Urinary bladder (tissue), 4 donors: ENCODE results near the gene GAPDH. TPM values are rescaled to one million over a fixed set of nuclear protein-coding genes. Genes with fewer than 3 reads are reported as not detected.

Experiments
- DNase-seq: peaks from one replicate; pipeline ENCODE4 v3.0.0-alpha.2; 2015; ENCODE audit errors: extremely low spot score
- H3K27ac ChIP-seq: one replicate; pipeline ENCODE4 v1.5.1; 2013; ENCODE audit warnings: low read depth, mild to moderate bottlenecking, moderate library complexity
- H3K36me3 ChIP-seq: one replicate; pipeline ENCODE4 v1.6.1; 2013; ENCODE audit warnings: mild to moderate bottlenecking, moderate library complexity; ENCODE audit not compliant: insufficient read depth
- H3K4me1 ChIP-seq: one replicate; pipeline ENCODE4 v1.6.1; 2013; ENCODE audit warnings: mild to moderate bottlenecking, moderate library complexity; ENCODE audit not compliant: insufficient read depth
- H3K4me3 ChIP-seq: one replicate; pipeline ENCODE4 v1.5.1; 2013; ENCODE audit warnings: low read depth, low read length
- WGBS: extraction: QIAGEN DNeasy Blood & Tissue Kit; methylation state at CpG from one replicate; pipeline ENCODE4 v1.1.7; 2013; 5-methylcytosine and 5-hydroxymethylcytosine counted together
- polyA plus RNA-seq: library from polyadenylated mRNA; stranded (reverse); fragments of 200-250 nt; gene quantifications from one replicate; pipeline ENCODE4 v1.2.3, GENCODE V29; 2013
- total RNA-seq: library from RNA; depleted of rRNA; stranded (reverse); fragments of >200 nt; gene quantifications from one replicate; pipeline ENCODE4 v1.2.3, GENCODE V29; 2014
- donor health status: healthy with polysubstance abuse.
- donor health status: healthy.

The GAPDH gene
- total and polyA plus RNA-seq, 2 donors: 1,141 to 3,231 TPM

DNA sequence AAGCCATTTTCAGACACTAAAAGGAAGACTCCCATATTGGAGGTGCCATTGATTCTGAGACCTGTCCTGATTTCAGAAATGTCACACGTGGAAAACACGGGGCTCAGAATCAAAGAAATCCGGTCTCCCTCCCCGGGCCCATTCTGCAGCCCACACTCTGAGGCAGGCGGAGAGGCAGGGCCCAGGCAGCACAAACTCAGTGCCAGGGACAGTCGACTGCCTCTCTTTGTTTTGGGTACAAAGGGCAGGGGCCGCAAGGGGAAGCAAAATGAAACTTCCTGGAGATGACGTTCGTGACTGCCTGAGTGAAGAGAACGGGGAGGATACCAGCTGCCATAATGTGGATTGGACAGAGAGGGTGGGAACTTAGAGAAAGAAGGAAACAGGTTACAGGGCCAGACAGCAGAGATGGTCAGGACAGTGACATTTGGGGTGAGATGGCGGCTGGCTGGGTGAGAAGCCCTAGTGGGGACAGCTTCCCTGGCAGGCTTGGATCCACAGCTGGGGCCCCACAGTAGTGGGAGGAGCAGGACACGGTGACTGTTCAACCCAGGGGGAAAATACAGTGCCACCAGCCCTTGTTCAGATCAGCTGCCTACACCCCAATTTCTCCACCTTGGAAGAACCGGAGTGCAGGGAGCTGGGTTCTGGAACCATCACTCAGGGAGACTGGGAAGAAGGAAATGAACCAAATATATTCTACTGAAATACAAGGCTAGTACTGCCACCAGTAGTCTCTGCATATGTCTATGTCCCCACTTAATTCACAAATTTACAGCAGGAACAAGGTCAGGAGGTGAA is 8.1 kb downstream of the GAPDH start:
- 79% methylated on average over 13 of the region's 13 CpGs for WGBS
- H3K4me1 ChIP-seq: no peaks in the 10 kb centered on the region
- H3K4me3 ChIP-seq: no peak overlapping the region
- H3K27ac ChIP-seq: no peak overlapping the region
- H3K36me3 ChIP-seq: no peaks in the 10 kb centered on the region
- no peak for DNase-seq

DNA sequence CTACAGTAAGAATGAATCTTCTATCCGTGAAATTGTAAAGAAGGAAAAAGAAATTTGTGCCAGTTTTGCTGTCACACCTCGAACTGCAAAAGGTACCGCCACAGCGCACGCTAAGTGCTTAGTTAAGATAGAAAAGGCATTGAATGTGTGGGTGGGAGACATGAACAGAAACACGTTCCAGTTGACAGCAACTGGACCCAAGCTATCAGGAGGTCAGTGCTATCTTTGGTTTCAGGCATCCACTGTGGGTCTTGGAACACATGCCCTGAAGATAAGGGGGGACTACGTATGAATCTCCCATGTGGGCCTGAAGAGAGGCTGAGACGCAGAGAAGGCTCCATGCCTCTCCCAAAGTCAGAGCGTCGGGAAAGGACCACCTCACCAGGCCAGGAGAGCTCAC is 11.7 kb downstream of the GAPDH start:
- H3K4me1 ChIP-seq: no peaks in the 10 kb centered on the region
- H3K36me3 ChIP-seq: no peaks in the 10 kb centered on the region

DNA sequence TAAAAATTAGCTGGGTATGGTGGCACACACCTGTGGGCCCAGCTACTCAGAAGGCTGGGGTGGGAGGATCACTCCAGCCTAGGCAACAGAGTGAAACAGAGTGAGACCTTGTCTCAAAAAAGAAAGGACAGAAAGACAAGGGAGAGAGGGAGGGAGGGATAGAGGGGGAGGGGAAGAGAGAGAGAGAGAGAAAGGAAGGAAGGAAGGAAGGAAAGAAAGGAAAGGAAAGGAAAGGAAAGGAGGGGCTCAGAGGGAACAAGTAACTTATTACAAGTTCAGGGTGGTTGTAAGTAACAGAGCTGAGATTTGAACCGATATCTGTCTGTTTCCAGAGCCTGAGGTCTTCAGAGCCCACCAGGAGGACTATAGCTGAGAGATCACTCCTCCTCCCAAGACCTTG is 13.2 kb downstream of the GAPDH start:
- Histone ChIP-seq H3K4me3 (no peak overlapping the region), H3K4me1 (no peaks in the 10 kb centered on the region), H3K36me3 (no peaks in the 10 kb centered on the region), H3K27ac (no peak overlapping the region)
- WGBS: 90% methylated on average over 1 of the region's 1 CpG
- DNase-seq: no peak

More for the DNA sequence above, 11.7 kb downstream of the GAPDH start:
- DNase-seq: no peak
- 93% methylated on average over 10 of the region's 10 CpGs for WGBS
- H3K4me3 ChIP-seq: no peak overlapping the region
- no peak overlapping the region for H3K27ac ChIP-seq

DNA sequence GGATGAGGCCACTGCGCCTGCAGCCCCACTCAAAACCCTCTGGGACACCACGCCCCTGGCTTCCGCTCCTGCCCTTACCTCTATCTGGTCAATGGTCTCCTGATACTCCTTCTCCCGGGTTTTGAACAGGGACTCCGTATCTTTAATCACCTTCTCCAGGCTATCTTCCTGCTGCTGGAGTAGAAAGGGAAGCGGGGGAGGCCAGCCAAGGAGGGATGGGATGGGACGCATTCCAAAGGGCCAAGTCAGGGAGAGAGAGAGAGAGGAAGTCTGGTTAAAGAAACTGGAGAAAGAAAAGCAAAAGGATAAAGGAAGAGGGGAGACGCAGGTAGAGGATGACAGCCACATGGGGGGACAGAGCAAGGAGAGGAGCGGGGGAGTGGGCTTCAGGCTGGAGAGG is 13.7 kb downstream of the GAPDH start:
- Histone ChIP-seq H3K36me3 (no peaks in the 10 kb centered on the region), H3K4me3 (no peak overlapping the region), H3K27ac (no peak overlapping the region), H3K4me1 (no peaks in the 10 kb centered on the region)
- no peak for DNase-seq
- WGBS: 57% methylated on average over 9 of the region's 9 CpGs

DNA sequence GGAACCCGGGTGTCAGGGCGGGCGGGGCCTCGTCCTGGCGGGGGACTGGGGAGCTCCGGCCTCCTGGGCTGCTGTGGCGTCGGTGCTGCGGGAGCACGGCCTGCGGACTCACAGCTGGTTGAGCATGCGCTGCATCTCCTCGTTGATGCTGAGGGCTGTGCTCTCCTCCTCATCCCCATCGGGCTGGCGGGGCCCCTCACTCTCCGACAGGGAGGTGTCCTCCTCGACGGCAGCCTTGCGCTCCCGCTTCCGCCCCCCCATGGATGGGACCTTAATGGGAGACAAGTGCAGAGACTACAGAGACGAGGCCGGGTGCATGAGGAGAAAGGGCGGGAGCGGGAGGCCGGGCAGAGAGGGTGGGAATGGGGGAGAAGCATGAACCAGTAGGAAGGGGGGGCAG is 14.2 kb downstream of the GAPDH start:
- no peaks in the 10 kb centered on the region for H3K4me1 ChIP-seq

DNA sequence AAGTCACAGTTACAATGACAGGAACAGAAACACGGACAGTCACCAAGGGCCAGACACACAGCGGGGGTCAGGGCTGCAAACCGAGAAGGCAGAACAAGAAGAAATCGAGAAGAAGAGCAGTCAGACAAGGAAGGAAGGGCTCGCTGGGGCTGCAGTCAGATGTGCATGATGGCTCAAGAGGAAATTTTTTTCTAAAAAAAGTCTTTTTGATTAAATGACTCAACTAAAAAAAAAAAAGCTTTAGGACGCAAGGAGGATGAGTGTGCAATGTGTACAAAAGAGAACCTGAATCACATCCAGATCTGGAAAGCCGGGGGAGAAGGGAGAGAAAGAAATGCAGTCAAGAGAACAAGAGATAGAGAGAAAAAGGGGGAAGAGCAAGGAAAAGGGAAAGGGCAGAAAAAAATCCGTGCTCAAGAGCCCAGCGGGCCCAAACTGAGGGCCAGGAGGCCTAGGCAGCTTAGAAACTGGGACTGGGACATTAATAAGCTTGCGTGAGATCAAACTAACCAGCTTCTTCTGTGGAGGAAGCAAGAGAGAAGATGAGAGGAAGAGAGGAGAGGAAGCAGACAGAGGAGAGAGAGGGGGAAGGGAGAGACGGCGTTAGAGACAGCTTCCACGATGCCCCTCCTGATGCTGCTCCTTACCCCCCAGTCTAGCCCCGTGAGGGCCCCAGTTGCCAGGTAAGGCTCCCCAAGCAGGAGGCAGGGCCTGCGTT is 14.8 kb downstream of the GAPDH start:
- H3K4me3 ChIP-seq: no peak overlapping the region
- WGBS: 84% methylated on average over 15 of the region's 15 CpGs
- no peak overlapping the region for H3K27ac ChIP-seq
- no peaks in the 10 kb centered on the region for H3K36me3 ChIP-seq
- H3K4me1 ChIP-seq: no peaks in the 10 kb centered on the region
- no peak for DNase-seq

More for the DNA sequence above, 14.2 kb downstream of the GAPDH start:
- WGBS: 81% methylated on average over 26 of the region's 26 CpGs
- no peaks in the 10 kb centered on the region for H3K36me3 ChIP-seq
- no peak overlapping the region for H3K4me3 ChIP-seq
- no peak for DNase-seq
- H3K27ac ChIP-seq: no peak overlapping the region

DNA sequence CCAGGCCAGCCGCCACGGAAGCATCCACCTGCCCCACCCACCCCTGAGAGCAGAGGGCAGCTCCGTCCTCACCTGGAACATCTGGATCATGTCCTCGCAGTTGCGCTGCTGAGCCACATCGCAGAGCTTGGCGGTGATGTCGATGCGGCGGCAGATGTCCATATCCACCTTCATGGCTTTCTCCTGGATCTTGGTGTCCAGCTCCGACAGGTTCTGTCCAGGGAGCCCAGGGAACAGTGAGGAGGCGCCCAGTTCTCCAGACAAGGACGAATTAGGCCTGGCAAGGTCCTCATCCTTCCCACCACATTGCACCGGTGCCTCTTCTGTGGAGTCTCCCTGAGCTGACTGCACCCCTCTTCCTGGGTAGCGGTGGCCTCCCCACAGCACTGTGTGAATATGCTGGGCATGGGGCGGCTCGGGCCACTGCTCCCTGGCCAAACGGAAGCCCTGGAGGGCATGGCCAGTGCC is 15.4 kb downstream of the GAPDH start:
- WGBS: 92% methylated on average over 18 of the region's 18 CpGs
- H3K36me3 ChIP-seq: no peaks in the 10 kb centered on the region
- no peak for DNase-seq
- no peak overlapping the region for H3K4me3 ChIP-seq
- no peak overlapping the region for H3K27ac ChIP-seq
- no peaks in the 10 kb centered on the region for H3K4me1 ChIP-seq

DNA sequence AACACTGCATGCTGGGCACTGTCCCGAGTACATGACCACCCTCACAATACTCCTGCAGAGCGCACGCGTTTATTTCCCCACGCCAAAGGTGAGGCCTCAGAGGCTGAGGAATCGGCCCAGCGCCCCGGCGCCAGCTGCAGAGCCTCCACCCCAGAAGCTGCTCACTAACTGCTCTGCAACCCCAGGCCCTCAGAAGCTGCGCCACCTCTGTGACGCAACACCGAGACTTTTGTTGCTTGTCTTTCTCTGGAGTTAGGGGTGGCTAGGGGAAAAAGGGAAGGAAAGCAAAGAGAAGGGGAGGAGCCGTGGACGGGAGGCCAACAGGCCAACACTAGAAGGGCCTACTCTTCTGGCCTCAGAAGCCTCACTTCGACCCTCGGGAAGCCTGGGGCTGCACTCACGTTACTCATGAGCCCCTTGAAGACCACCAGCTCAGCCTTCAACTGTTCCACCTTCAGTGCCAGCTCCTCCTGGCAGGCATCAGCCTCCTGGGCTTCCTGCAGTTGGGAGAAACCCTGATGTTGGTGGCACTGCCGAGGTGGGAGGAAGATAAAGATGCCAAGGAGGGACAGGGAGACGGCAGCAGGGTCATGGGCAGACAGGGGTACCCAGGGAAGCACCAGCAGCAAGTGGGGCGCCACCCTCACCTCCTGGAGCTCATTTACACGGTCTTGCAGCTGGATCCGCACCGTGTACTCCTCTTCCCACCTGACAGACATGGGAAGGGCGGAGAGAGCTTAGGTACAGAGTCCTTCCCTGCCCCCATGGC is 16.2 kb downstream of the GAPDH start:
- Histone ChIP-seq H3K4me1 (no peaks in the 10 kb centered on the region), H3K4me3 (no peak overlapping the region), H3K36me3 (no peaks in the 10 kb centered on the region), H3K27ac (peak overlapping the region; percentile 85)
- DNase-seq: no peak
- 85% methylated on average over 24 of the region's 24 CpGs for WGBS

DNA sequence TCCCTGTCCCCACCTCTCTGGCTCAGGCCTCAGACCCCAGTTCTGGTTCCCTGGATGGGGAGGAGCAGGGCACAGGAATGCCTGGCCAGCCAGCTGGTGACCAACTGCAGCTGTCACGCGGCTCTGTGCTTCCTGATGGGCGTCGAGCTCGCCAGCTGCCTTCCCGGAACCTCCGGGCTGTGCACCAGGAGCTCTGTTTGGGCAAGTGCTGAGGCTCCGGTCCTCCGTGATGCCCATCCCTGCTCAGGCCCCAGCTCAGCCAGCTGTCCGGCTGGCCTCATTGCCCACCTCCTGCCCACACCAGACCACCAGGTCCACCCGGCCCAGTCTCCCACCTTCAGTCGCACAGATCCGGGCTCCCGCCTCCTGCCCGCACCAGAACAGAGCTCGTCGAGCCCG is 16.7 kb downstream of the GAPDH start:
- no peaks in the 10 kb centered on the region for H3K4me1 ChIP-seq
- no peak for DNase-seq
- no peaks in the 10 kb centered on the region for H3K36me3 ChIP-seq
- H3K27ac ChIP-seq: peak overlapping the region; percentile 85
- no peak overlapping the region for H3K4me3 ChIP-seq
- WGBS: 54% methylated on average over 18 of the region's 18 CpGs

DNA sequence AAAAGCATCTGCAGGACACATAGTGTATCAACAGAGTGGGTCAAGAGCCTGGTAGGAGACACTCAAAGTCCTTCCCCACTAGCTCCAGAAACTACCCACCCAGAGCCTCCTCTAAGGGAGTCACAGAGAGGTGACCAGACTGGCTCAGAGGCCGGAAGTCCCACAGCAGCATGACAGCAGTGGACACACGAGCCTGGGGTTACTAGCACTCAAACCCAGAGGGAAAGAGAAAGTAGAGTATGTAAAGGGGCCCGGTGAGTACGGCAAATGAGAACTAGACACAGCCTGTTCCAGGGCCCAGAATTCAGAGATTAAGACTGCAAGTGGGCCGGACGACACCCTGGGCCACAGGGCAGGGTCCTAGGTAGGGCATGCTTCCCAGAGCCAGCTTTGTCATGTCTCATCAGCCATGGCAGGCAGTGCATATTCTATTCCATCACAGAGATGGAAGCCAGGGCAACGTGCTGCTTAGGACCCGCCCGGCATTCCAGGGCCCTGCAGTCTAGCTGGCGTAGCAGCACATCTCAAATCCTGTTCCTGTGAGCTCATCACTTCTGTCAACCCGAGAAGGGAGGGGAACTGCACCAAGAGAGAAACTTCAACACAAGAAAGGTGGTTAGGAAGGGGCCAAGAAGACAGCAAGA is 17.3 kb downstream of the GAPDH start:
- Histone ChIP-seq H3K27ac (peak overlapping the region; percentile 85), H3K4me3 (no peak overlapping the region), H3K36me3 (no peaks in the 10 kb centered on the region), H3K4me1 (no peaks in the 10 kb centered on the region)
- 34% methylated on average over 11 of the region's 11 CpGs for WGBS
- no peak for DNase-seq

DNA sequence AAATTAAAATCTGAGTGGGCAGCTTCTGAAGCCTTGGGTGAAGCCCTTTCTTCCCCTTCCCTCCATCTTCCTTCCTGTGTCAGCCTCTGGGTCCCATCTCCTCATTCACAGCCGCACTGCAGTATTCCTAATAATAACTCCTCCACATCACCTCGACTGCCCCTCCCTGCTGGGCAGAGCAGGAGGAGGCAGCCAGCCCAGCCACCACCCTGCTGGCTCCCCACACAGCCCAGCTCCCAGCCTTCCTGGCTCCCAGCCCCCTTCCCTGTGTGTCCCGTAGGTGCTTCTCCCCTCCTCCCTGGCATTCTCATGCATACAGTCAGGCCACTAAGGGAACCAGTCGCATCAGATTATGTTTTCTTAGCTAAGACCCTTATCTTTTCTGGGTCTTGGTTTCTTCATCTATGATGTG is 17.8 kb downstream of the GAPDH start:
- no peak for DNase-seq
- Histone ChIP-seq H3K4me3 (no peak overlapping the region), H3K27ac (peak overlapping the region; percentile 85), H3K36me3 (peaks cover 3% of the 10 kb centered on the region), H3K4me1 (no peaks in the 10 kb centered on the region)
- whole genome bisulfite sequencing: 17% methylated on average over 4 of the region's 4 CpGs

DNA sequence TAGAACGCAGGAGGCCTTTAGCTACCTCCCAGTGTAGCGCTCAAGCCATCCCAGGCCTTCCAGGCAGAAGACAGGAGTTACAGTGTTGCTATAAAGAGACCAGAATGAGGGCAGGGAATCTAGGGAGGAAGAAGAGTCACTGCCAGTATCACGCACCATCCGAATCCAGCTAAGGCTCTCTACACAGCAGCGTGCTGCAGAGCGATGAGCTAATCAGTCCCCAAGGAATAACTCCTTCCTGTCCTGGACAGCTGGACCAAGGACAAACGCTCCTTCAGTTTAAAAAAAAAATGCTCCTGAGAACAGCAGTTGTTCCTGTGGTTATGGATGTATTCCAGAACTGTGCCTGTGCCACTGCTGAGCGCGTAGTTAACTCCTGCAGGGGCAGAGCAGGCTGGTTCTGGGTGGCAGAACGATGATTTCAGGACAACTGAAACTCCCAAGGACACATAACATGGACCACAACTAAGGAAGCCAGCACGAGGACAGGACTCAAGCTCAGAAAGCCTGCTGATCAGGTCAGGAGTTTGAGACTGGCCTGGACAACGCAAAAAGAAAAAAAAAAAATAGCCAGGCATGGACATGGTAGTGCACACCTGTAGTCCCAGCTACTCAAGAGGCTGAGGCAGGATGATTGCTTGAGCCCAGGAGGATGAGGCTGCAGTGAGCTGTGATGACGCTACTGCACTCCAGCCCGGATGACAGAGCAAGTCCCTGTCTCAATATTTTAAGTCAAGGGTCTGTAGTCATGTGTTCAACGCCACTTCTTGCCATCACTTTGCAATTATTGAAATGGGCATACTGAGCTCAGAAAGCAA is 18.9 kb downstream of the GAPDH start:
- WGBS: 31% methylated on average over 15 of the region's 15 CpGs
- Histone ChIP-seq H3K36me3 (peaks cover 3% of the 10 kb centered on the region), H3K27ac (peak overlapping the region; percentile 13), H3K4me3 (no peak overlapping the region), H3K4me1 (no peaks in the 10 kb centered on the region)
- DNase-seq: no peak
